Vagina (tissue), 2 donors: ENCODE data around the gene TTLL11.

Source experiments
- POLR2A ChIP-seq, 2 donors: fragments of 450-650 bp; IDR thresholded peaks; one replicate each; pipeline ENCODE4 v1.6.1; 2017; ENCODE audit warnings: antibody characterized with exemption in 2 of 2, mild to moderate bottlenecking in 2 of 2, moderate library complexity in 2 of 2
- POLR2AphosphoS5 ChIP-seq, 2 donors: sonication (generic); formaldehyde crosslinking; IDR thresholded peaks; one replicate each; pipeline ENCODE4 v1.9.0; 2017; ENCODE audit warnings: antibody characterized with exemption in 2 of 2, mild to moderate bottlenecking in 2 of 2, low read depth in 1 of 2; ENCODE audit not compliant: insufficient read depth in 1 of 2
- TF ChIP-seq, protein P1 (sequence below), 3 experiments: fragments of 450-650 bp in 2 of 3; fragments of 200-600 bp in 1 of 3; sonication (generic) in 1 of 3; IDR thresholded peaks; one replicate each; pipeline ENCODE4 v1.5.1; 2017 to 2019; ENCODE audit warnings: antibody characterized with exemption in 3 of 3, mild to moderate bottlenecking in 2 of 3, moderate library complexity in 2 of 3

- TF ChIP-seq POLR2A (IDR thresholded peaks at IDR 0.05) (no peak), POLR2AphosphoS5 (IDR thresholded peaks at IDR 0.05; ENCODE audit: insufficient read depth in 1 of 2, low read depth in 1 of 2) (no peak)
- TF ChIP-seq, protein P1, sequence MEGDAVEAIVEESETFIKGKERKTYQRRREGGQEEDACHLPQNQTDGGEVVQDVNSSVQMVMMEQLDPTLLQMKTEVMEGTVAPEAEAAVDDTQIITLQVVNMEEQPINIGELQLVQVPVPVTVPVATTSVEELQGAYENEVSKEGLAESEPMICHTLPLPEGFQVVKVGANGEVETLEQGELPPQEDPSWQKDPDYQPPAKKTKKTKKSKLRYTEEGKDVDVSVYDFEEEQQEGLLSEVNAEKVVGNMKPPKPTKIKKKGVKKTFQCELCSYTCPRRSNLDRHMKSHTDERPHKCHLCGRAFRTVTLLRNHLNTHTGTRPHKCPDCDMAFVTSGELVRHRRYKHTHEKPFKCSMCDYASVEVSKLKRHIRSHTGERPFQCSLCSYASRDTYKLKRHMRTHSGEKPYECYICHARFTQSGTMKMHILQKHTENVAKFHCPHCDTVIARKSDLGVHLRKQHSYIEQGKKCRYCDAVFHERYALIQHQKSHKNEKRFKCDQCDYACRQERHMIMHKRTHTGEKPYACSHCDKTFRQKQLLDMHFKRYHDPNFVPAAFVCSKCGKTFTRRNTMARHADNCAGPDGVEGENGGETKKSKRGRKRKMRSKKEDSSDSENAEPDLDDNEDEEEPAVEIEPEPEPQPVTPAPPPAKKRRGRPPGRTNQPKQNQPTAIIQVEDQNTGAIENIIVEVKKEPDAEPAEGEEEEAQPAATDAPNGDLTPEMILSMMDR (IDR thresholded peaks at IDR 0.05) = no peak
Measured at GRCh38 chr9:121818016-121818661, 275.0 kb downstream of the TTLL11 start.
